Measurements from ENCODE around the gene GALNT4.

Gene GALNT4

GRCh38 chr12:89528434-89528833, 3.8 kb upstream of the GALNT4 start:
- DNase-seq = no peak

DNA sequence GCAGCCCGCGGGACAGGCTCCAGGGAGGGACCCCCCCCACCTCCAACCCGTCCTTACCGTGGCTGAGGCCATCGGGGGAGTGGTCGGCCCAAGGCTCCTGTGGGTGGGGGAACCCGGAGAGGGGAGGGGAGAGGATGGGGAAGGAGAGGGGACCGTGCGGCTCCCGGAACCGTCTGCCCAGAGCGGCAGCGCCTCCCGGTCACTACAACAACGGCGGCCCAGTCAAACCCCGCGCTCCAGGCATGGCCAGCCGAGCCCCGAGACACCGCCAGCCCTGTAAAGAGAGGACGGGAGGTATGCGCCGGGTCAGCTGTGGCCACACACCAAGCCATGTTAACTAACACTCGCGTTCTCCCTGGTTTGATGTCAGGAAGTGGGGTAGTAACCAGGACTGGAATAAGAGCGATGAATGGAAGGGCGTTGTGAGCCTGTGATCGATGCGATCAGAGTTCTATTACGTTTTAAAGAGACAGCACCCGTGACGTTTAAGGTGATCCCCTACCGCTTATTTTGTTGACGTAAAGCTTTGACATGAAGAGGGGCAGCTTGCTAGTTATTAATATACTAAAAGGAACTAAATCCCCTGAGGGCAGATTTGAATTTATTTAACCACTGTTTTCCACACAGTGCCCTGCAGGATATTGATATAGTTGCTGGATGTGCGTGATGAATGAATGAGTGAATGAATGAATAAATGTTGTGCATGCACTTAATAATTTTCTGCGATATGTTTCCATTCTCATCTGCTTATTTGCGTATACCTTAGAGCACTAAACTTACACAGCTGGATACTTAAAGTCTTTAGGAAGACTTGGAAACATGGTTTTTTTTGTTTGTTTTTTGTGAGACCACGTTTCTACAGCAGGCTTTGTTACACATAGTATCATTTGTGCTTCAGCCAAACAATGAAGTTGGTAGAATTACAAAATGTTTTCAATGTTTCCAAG, 1.5 kb upstream of the GALNT4 start, which contains the start of gene POC1B:
POC1B (minus strand) TSS at position 224 of the 947 bp plus-strand sequence; CDS start at position 72, 152 bp downstream.
- peak; percentile 75 for DNase-seq

- no peak for DNase-seq
Measured at GRCh38 chr12:89525305-89525823, 768 bp upstream of the GALNT4 start.

DNA sequence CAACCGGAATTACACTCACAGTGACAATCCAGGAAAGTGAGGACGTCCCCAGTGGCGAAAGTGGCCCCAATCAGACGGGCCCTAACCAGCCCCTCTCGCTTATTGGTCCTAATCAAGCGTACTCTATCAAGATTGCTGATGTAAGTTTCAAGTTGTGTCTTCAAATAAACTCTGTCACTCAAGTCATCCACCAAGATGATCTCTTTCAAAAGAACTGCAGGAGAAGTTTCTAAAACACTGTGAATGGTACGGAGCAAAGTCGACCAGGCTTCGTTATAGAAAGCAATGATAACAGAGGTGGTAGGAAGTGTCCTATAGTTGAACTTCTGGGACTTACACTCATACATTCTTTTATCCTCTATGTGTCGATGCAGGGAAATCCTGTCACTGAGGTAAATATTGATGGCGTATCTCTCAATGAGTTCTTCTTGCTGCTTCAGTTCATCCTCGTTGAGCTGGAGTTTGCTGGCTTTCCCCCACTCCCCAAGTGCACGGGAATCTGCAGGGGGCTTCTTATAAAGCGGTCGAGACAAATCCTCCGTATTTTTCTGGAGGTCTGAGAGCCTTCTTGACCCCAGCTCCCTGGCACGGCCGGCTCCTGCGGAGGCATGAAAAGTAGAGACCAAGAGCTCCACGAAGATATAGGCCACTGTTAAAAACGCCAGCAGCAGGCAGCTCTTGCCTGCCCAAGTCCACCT, 604 bp downstream of the GALNT4 start:
- DNase-seq = no peak

DNA sequence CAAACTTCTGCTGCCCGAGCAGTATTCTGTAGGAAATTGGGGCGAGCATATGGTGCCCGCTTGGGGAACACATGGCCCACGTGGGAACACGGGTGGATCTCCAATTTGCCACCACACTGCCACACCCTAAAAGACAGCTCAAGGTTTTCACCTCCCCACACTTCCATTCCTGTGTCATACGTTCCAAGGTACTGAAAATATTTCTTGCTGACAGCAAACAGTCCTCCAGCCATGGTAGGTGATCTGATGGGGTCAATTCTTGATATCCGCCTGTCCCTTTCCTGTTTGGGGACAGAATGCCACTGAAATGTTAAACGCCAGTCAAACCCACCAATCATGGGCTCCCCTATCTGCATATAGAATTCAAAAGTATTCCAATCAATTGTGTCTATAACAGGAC, 1.2 kb downstream of the GALNT4 start:
- DNase-seq = no peak

GRCh38 chr12:89521364-89522223, 3.0 kb downstream of the GALNT4 start:
- DNase-seq = peak; percentile 29

GRCh38 chr12:89517720-89518119, 6.9 kb downstream of the GALNT4 start:
- DNase-seq = no peak

DNA sequence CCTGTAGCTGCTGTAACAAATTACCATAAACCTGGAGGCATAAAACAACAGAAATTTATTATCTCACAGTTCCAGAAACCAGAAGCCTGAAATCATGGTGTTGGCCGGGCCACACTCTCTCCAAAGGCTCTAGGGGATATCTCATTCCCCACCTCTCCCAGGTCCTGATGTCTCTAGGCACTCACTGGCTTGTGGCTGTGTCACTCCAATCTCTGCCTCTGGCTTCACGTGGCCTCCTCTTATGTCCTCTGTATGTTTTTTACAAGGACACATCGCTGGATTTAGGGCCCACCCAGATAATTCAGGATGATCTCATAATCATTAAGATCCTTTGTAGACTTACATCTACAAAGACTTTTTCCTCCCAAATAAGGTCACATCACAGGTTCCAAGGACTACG, 8.0 kb downstream of the GALNT4 start:
- DNase-seq = no peak

DNA sequence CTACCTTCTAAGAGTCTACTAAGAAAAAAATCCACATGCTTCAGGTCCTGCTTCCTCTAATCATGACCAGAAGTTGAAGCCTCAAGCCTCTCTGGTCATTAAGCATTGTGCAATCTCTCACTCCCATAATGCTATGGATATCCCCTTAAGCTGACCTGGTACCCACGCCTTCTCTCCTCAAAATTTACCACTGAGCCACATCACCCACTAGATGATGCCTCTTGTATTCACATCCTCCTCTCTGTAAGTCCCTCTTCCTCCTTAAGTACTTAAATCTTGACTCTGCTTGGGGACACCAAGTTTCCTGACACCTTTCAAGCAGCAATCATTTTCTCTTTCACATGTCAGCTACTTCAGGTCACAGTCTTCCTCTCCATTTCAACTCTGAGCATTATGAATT, 9.8 kb downstream of the GALNT4 start:
- no peak for DNase-seq

DNA sequence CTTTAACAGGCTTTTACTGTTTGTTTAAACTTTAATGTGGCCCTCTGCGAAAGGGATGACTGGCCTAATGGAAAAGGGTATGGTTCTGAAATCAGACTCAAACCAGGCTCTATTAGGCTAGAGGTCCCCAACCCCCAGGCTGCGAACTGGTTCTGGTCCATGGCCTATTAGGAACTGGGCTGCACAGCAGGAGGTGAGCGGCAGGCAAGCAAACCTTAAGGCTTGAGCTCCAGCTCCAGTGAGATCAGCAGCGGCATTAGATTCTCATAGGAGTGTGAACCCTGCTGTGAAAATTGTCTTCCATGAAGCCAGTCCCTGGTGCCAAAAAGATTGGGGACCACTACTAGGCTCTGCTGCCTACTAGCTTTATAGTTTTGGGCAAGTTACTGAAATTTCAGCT, 11.1 kb downstream of the GALNT4 start:
- no peak for DNase-seq

- DNase-seq = no peak
Measured at GRCh38 chr12:89507015-89507824, 17.4 kb downstream of the GALNT4 start.

DNA sequence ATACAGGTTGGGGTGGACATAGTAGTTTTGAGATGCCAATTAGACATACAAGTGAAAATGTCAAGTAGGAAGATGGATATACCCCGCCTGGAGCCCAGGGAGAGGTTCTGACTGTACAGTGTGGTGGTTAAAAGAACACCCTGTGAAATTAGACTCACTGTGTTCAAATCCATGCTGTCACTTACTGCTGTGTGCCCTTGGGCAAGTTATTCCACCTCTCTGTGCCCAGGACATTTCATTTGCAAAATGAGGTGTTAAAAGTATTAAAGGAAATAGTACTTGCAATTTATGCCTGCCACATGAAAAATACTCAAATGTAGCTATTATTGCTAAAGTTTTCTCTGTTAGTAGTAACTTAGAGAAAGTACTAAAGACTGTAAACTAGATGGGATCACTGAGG, 18.5 kb downstream of the GALNT4 start:
- DNase-seq = no peak

DNA sequence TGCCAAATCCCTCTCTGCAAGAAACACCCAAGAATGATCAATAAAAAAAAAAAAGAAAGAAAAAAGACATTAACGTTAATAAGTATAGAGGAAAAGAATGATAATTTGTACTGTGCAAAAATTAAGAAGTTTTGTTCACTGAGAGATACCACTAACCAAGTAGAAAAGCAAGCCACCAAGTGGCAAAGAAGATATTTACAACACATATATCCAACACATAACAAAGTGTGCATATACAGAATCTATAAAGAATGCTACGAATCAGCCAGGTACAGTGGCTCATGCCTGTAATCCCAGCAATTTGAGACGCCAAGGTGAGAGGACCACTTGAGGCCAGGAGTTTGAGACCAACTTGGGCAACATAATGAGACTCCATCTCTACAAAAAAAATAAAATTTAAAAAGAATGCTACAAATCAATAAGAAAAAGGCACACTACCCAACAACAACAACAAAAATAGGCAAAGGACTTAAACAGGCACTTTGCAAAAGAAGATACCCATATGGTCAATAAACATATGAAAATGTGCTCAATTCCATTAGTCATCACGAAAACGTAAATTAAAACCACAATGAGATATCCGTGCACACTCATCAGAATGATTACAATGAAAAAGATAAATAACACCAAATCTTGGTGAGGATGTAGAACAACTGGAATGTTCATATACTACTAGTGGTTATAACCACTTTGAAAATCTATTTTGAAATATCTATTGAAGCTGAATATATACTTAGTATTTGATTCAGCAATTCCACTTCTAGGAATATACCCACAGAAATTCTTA, 19.8 kb downstream of the GALNT4 start:
- DNase-seq = no peak

- DNase-seq = no peak
Measured at GRCh38 chr12:89501793-89502192, 22.8 kb downstream of the GALNT4 start.

- no peak for DNase-seq
Measured at GRCh38 chr12:89499857-89500256, 24.7 kb downstream of the GALNT4 start.

DNA sequence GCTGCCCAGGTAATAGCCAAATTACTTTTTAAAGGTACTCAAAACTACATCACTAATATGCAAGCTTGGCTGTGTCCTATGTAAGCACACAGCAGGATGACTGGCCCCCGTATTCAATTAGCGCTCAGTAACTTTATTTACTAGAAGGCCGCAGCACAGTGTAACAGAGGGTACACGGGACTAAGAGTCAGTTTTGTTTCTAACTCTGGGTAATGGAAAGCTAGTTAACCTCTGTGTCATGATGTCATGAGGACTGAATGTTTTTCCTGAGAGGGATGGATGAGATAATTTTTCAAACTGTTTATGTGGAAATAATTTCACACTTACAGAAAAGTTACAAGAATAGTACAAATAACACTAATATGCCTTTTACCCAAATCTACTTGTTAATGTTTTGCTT, 27.1 kb downstream of the GALNT4 start:
- peak; percentile 23 for DNase-seq

GRCh38 chr12:89497005-89497404, 27.6 kb downstream of the GALNT4 start:
- DNase-seq = no peak

GRCh38 chr12:89494411-89495231, 30.0 kb downstream of the GALNT4 start:
- DNase-seq = no peak

DNA sequence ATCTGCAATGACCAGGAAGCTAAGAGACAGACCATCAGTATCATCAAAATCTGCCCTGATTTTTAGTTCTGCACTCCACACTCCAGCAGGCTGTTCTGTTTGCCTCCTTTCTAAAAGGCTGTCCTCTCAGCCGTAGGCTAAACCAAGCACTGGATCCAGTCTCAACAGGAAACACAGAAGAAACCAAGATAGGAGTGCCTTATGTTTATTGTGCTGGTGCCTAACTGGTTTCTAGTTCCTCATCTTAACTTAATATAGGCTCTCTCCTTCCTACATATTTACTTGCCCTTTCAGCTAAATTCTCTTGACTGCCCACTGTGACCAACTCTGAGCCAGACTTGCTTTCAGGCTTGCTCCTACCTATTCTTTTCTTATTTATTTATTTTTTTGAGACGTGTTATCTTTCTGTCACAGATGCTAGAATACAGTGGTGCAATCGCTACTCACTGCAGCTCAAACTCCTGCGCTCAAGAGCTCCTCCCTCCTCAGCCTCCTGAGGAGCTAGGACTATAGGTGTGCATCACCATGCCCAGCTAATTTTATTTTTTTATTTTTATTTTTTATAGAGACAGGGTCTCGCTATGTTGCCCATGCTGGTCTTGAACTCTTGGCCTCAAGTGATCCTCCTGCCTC, 30.8 kb downstream of the GALNT4 start:
- DNase-seq = no peak

GRCh38 chr12:89492883-89493282, 31.7 kb downstream of the GALNT4 start:
- DNase-seq = no peak
